ENCODE measurements around the gene TENM3. TPM values are rescaled to one million over a fixed set of nuclear protein-coding genes. Genes with fewer than 3 reads are reported as not detected.

The TENM3 gene
- total RNA-seq, 1 donor: 14.0 TPM

DNA sequence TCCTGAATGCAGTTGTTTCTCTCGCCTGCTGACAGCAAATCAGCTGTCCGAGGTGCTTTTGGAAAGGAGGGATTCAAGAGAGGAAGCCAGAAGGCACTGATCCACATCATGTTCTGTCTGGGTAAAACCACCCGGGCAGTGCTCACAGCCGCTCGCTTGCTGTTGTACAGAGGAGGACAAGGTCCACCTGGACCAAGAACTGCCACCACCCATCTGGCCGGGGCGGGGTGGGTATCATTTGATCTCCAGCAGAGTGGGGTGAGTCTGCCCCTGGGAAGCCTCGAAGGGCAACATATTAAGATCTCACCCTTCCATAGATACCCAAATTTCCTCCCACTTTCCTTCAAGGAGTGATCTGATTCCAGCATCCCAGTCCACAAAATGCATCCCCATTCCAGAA lies 560.9 kb downstream of the TENM3 start:
- no peak overlapping the region for H3K4me3 ChIP-seq (ENCODE audit: low read depth, low read length)
- DNase-seq (ENCODE audit: low read depth): no peak
- TF ChIP-seq, protein P1, sequence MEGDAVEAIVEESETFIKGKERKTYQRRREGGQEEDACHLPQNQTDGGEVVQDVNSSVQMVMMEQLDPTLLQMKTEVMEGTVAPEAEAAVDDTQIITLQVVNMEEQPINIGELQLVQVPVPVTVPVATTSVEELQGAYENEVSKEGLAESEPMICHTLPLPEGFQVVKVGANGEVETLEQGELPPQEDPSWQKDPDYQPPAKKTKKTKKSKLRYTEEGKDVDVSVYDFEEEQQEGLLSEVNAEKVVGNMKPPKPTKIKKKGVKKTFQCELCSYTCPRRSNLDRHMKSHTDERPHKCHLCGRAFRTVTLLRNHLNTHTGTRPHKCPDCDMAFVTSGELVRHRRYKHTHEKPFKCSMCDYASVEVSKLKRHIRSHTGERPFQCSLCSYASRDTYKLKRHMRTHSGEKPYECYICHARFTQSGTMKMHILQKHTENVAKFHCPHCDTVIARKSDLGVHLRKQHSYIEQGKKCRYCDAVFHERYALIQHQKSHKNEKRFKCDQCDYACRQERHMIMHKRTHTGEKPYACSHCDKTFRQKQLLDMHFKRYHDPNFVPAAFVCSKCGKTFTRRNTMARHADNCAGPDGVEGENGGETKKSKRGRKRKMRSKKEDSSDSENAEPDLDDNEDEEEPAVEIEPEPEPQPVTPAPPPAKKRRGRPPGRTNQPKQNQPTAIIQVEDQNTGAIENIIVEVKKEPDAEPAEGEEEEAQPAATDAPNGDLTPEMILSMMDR (IDR thresholded peaks at IDR 0.05; ENCODE audit: insufficient read depth, low read length): no peak

DNA sequence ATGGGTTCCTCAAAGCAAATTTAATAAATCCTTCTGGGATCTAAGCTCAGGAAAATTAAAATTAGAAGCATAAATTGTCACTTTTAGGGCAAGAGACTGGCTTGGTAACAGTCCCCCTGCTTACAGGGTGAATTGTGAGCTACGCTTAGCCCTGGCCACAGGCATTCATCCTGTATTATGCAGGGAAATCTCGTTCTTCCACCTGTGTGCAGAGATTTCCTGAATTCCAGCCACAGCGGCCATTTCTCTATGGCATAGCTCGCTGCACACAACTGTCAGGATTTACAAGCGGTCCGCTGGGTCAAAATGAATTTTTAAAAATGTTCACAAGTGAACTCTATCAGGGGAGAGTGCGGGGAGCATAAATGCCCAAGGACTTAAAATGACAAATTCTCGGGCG lies 562.1 kb downstream of the TENM3 start:
- DNase-seq (ENCODE audit: low read depth): no peak
- no peak overlapping the region for H3K4me3 ChIP-seq (ENCODE audit: low read depth, low read length)
- TF ChIP-seq, protein P1 (IDR thresholded peaks at IDR 0.05; ENCODE audit: insufficient read depth, low read length): no peak

DNA sequence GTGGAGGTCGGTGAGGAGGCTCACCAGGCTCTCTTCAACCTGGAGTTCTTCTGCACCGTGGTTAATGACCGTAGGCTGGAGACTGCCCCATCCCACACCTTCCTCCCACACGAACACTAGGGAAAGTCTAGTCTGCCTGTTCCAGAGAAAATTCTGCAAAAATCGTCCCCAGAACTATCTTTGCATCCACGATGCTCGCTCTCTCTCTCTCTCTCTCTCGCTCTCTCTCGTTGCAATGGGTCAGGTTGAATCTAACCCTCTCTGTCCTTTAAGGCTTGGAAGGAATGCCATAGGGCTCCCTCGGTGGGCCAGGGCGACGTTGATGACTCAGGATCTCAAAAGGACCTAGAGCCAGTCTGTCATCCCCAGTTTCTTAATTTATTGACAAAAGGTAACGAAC lies 562.5 kb downstream of the TENM3 start:
- no peak for DNase-seq (ENCODE audit: low read depth)
- TF ChIP-seq, protein P1 (IDR thresholded peaks at IDR 0.05; ENCODE audit: insufficient read depth, low read length): no peak
- no peak overlapping the region for H3K4me3 ChIP-seq (ENCODE audit: low read depth, low read length)

DNA sequence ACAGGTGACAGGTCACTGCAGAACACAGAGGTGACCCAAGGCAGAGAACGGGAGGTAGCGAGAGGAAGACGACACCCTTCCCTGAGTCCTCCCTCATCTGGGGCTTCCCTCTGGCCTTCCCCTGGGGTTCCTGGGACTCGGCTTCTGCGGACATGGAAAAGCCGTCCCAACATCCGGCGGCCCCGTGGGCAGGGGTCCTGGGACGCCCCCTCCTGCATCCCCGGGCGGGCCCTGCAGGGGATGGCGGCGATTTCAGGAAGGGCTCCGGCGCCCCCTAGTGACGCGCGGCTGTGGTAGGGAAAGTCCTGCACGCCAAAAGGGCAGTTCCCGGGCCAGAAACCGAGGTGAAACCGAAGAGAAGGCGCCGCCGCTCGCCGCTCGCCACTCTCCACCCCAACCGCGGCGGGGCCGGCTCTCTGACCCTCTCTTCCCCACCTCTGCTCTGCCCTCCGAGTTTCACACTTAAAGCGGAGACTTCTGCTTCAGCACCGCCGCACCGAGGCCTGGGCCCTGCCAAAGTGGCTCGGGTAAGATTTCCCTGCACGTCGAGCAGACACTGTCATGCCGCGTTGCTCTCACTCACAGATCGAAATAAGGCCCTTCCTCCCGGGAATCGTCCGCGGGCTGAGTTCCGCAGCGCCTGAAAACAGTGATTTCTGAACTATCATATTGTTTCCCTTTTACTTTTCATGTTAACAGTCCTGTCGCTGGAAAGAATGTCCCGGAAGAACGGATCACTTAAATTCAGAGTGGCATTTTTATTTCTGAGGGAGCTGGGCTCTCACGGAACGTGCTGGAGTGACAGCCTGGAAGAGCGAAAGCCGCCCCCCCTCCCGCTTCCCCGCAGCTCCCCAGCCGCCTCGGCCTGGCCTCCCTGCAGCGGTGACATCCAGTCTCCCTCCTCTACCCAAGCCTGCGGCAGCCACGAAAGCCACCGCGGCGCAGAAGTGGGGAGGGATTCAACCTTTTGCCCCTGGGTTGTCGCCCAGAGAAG lies 563.4 kb downstream of the TENM3 start:
- peak; percentile 60 for DNase-seq (ENCODE audit: low read depth)
- peak overlapping the region; percentile 49 for H3K4me3 ChIP-seq (ENCODE audit: low read depth, low read length)
- TF ChIP-seq, protein P1 (IDR thresholded peaks at IDR 0.05; ENCODE audit: insufficient read depth, low read length): peak; percentile 87

DNA sequence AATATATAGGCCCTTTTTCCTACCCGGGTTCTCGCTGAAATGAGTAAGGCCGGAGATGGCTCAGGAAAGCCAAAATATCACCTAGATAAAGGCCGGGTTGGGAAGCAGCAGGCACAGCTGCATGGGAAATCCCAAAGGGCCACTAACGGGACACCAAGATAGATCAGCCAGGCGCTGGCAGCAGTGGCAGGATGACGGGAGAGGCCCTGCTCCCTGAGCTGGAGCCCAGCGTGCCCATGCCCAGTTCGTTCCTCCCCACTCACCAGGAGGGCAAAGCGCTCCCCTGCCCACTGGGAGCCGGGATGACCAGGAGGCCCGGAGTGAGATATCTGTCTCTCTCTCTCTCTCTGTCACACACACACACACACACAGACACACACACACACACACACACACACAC lies 564.1 kb downstream of the TENM3 start:
- DNase-seq (ENCODE audit: low read depth): no peak
- no peak overlapping the region for H3K4me3 ChIP-seq (ENCODE audit: low read depth, low read length)
- TF ChIP-seq, protein P1 (IDR thresholded peaks at IDR 0.05; ENCODE audit: insufficient read depth, low read length): no peak

DNA sequence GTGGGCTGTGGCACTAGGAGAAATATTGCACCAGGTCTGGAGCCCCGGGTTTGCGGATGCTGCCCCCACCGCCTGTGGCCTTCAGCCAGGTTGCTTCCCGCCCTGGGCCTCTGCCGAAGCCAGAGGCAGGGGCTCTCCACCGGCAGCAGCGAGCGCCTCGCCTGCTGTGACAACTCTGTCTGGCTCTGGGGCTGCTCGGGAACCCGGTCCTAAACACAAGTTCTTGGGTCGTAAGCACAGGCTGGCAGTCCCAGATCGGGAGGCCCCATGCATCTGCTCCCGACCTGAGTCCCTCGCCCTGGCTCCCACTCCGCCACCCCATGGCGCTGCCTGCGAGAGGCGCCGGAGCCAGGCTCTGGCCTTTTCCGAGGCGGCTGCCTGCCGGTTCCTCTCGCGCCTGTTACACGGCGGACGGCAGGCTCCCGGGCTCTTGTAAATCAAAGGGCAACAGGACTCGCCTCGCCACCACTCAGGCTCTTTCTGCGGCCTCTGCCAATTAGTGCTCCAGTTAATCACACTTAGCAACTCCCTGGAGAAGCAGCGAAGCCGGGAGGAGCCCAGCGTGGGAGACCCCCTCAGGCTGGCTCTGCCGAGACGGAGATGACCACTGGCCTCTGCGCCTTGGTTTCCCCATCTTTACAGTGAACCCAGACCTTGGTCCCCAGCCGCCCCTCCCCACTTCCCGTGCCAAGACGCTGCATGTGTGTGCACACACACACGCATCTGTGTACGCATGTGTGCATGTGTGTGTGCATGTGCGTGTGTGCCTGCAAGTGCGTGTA lies 564.8 kb downstream of the TENM3 start:
- no peak for DNase-seq (ENCODE audit: low read depth)
- TF ChIP-seq, protein P1 (IDR thresholded peaks at IDR 0.05; ENCODE audit: insufficient read depth, low read length): no peak
- no peak overlapping the region for H3K4me3 ChIP-seq (ENCODE audit: low read depth, low read length)

All from fibroblast of the aortic adventitia (primary cell).